HG03095 (cell line): Measurements from ENCODE around the gene TNS1.
"Not testable (repeated sequence)": the region's sequence is repeated elsewhere in the genome, so short reads cannot be mapped to it uniquely, and the experiment has no call there.

ENCODE experiments used
- ATAC-seq: cut with Tn5 transposase; IDR thresholded peaks from one replicate; pipeline ENCODE4 v1.9.1; 2021; ENCODE audit warnings: moderate library complexity; ENCODE audit not compliant: unreplicated experiment

Gene TNS1

GRCh38 chr2:218002845-218003180 is at the start of gene TNS1:
Gene TNS1 (minus strand): TSS chr2:218002995. CDS start chr2:218002872, 123 bp downstream.
- no peak for ATAC-seq

GRCh38 chr2:218051903-218052302 is 49.1 kb upstream of the TNS1 start:
- no peak for ATAC-seq

GRCh38 chr2:218047536-218048225 is 44.9 kb upstream of the TNS1 start:
- ATAC-seq: no peak

GRCh38 chr2:218046238-218046637 is 43.4 kb upstream of the TNS1 start:
- ATAC-seq: peak; percentile 93

GRCh38 chr2:218044599-218044998 is 41.8 kb upstream of the TNS1 start:
- ATAC-seq: not testable (repeated sequence)

GRCh38 chr2:218043701-218044109 is 40.9 kb upstream of the TNS1 start:
- no peak for ATAC-seq

GRCh38 chr2:218043100-218043499 is 40.3 kb upstream of the TNS1 start:
- no peak for ATAC-seq

- no peak for ATAC-seq
These were observed 38.7 kb upstream of the TNS1 start for GRCh38 chr2:218041302-218042168.

GRCh38 chr2:218040883-218041282 is 38.1 kb upstream of the TNS1 start:
- ATAC-seq: no peak

GRCh38 chr2:218039171-218039570 is 36.4 kb upstream of the TNS1 start:
- ATAC-seq: no peak

GRCh38 chr2:218036371-218036770 is 33.6 kb upstream of the TNS1 start:
- ATAC-seq: no peak

GRCh38 chr2:218035463-218036100 is 32.8 kb upstream of the TNS1 start:
- no peak for ATAC-seq

- peak; percentile 84 for ATAC-seq
These were observed 31.9 kb upstream of the TNS1 start for GRCh38 chr2:218034497-218035213.

GRCh38 chr2:218033590-218034496 is 31.0 kb upstream of the TNS1 start:
- ATAC-seq: no peak

- ATAC-seq: no peak
These were observed 30.4 kb upstream of the TNS1 start for GRCh38 chr2:218033208-218033589.

GRCh38 chr2:218032336-218033171 is 29.8 kb upstream of the TNS1 start:
- no peak for ATAC-seq

GRCh38 chr2:218031771-218032257 is 29.0 kb upstream of the TNS1 start:
- ATAC-seq: no peak

- no peak for ATAC-seq
These were observed 28.5 kb upstream of the TNS1 start for GRCh38 chr2:218031261-218031660.
